H1 (cell line): ENCODE results near the gene FGF12. TPM values are rescaled to one million over a fixed set of nuclear protein-coding genes. Genes with fewer than 3 reads are reported as not detected.

Source experiments
- CTCF ChIA-PET: fragments of 300-600 bp; sonication (Branson Sonifier 250); formaldehyde crosslinking; loops from one replicate; lab custom pipeline; 2021; ENCODE audit not compliant: partially characterized antibody; lab: Charles Lee
- POLR2A ChIA-PET: fragments of 300-600 bp; sonication (Branson Sonifier 250); formaldehyde crosslinking; loops from one replicate; lab custom pipeline; 2021; ENCODE audit warnings: inconsistent platforms; ENCODE audit not compliant: partially characterized antibody; lab: Charles Lee
- DNase-seq, 2 experiments: peaks; one replicate each; pipeline versions ENCODE4 v3.0.0 to v3.0.0-alpha.2; 2010 to 2022; ENCODE audit warnings: low spot score in 2 of 2, low read depth in 1 of 2, mixed read lengths in 1 of 2
- FAIRE-seq: peaks from 2 replicates; lab custom pipeline; 2011; peaks lifted over from hg19 to GRCh38; lab: Jason Lieb, UNC
- H2AFZ ChIP-seq: 2 replicates; pipeline ENCODE4 v1.8.1; 2012; ENCODE audit warnings: low read length, inconsistent platforms
- H2AK5ac ChIP-seq: 2 replicates; pipeline ENCODE4 v1.6.1; 2013; ENCODE audit warnings: low read depth, low read length
- H2BK120ac ChIP-seq: replicated peaks from 2 replicates; pipeline ENCODE3; 2013; ENCODE audit warnings: low read depth, low read length, inconsistent platforms
- H2BK12ac ChIP-seq: 2 replicates; pipeline ENCODE4 v1.6.1; 2013; ENCODE audit warnings: low read depth, low read length
- H2BK15ac ChIP-seq: 2 replicates; pipeline ENCODE4 v1.6.1; 2013; ENCODE audit warnings: low read length
- H2BK20ac ChIP-seq: 2 replicates; pipeline ENCODE4 v1.6.1; 2013; ENCODE audit warnings: low read length
- H2BK5ac ChIP-seq: 2 replicates; pipeline ENCODE4 v1.6.1; 2013; ENCODE audit warnings: low read depth, low read length
- H3K14ac ChIP-seq: 2 replicates; pipeline ENCODE4 v1.6.1; 2013; ENCODE audit warnings: inconsistent platforms; ENCODE audit not compliant: insufficient read length
- H3K18ac ChIP-seq: 2 replicates; pipeline ENCODE4 v1.6.1; 2013; ENCODE audit warnings: low read length; ENCODE audit errors: extremely low read depth
- H3K23ac ChIP-seq: 2 replicates; pipeline ENCODE4 v1.6.1; 2013; ENCODE audit warnings: inconsistent platforms; ENCODE audit not compliant: insufficient read length
- H3K23me2 ChIP-seq: 2 replicates; pipeline ENCODE4 v1.6.1; 2013; ENCODE audit warnings: low read depth, low read length
- H3K27ac ChIP-seq: 2 replicates; pipeline ENCODE4 v1.6.1; 2011; ENCODE audit warnings: low read depth, low read length, inconsistent platforms
- H3K27me3 ChIP-seq, 4 experiments: replicated peaks in 1 of 4; 1 replicate in 1 of 4; 2 replicates in 3 of 4; pipeline versions ENCODE4 v1.6.1 to v1.8.1; 2011 to 2013; ENCODE audit warnings: low read length in 3 of 4, mild to moderate bottlenecking in 3 of 4, inconsistent platforms in 2 of 4, mixed read lengths in 2 of 4, moderate library complexity in 1 of 4; ENCODE audit not compliant: control insufficient read depth in 3 of 4, insufficient read depth in 3 of 4; ENCODE audit errors: extremely low read depth in 1 of 4
- H3K36me3 ChIP-seq, 4 experiments: 2 replicates each; pipeline versions ENCODE4 v1.6.1 to v1.8.1; 2011 to 2013; ENCODE audit warnings: mild to moderate bottlenecking in 4 of 4, low read length in 3 of 4, moderate library complexity in 2 of 4, control low read depth in 1 of 4, inconsistent platforms in 1 of 4; ENCODE audit not compliant: insufficient read depth in 4 of 4, control insufficient read depth in 2 of 4
- H3K4ac ChIP-seq: replicated peaks from 2 replicates; pipeline ENCODE3; 2013; ENCODE audit warnings: low read length, low read depth, mixed read lengths, inconsistent platforms; ENCODE audit not compliant: insufficient read length
- H3K4me1 ChIP-seq, 4 experiments: replicated peaks in 1 of 4; 1 replicate in 1 of 4; 2 replicates in 3 of 4; pipeline versions ENCODE4 v1.6.1 to v1.8.1; 2011 to 2013; ENCODE audit warnings: low read length in 3 of 4, inconsistent platforms in 2 of 4, mixed read lengths in 1 of 4; ENCODE audit not compliant: insufficient read depth in 4 of 4, control insufficient read depth in 3 of 4
- H3K4me2 ChIP-seq, 2 experiments: 2 replicates each; pipeline versions ENCODE4 v1.6.1 to v1.8.1; 2011 to 2013; ENCODE audit warnings: low read depth in 2 of 2, low read length in 2 of 2, control low read depth in 1 of 2, inconsistent platforms in 1 of 2, mild to moderate bottlenecking in 1 of 2; ENCODE audit not compliant: insufficient read depth in 1 of 2
- H3K4me3 ChIP-seq, 4 experiments: fragments of 200-600, 300-600 bp in 1 of 4; sonication (generic), shearing (Covaris generic), sonication (Bioruptor Twin) in 1 of 4; 2 replicates each; pipeline versions ENCODE4 v1.5.1 to v1.8.1; 2011 to 2016; ENCODE audit warnings: low read length in 4 of 4, low read depth in 3 of 4, control low read depth in 2 of 4, inconsistent platforms in 2 of 4, mild to moderate bottlenecking in 2 of 4, mixed read lengths in 1 of 4, moderate library complexity in 1 of 4; ENCODE audit not compliant: insufficient read depth in 2 of 4; ENCODE audit errors: extremely low read depth in 1 of 4
- H3K56ac ChIP-seq: replicated peaks from 2 replicates; pipeline ENCODE3; 2013; ENCODE audit warnings: low read depth, mild to moderate bottlenecking, mixed read lengths, low read length, inconsistent platforms; ENCODE audit not compliant: insufficient read length
- H3K79me1 ChIP-seq: 2 replicates; pipeline ENCODE4 v1.6.1; 2013; ENCODE audit warnings: low read depth, low read length, control low read depth
- H3K79me2 ChIP-seq, 2 experiments: 2 replicates each; pipeline versions ENCODE4 v1.6.1 to v1.8.1; 2012 to 2013; ENCODE audit warnings: low read length in 2 of 2, mild to moderate bottlenecking in 2 of 2, inconsistent platforms in 1 of 2; ENCODE audit not compliant: insufficient read depth in 2 of 2, control insufficient read depth in 1 of 2
- H3K9ac ChIP-seq, 4 experiments: replicated peaks in 1 of 4; 1 replicate in 1 of 4; 2 replicates in 3 of 4; pipeline versions ENCODE4 v1.6.1 to v1.8.1; 2011 to 2013; ENCODE audit warnings: low read depth in 3 of 4, low read length in 3 of 4, control low read depth in 2 of 4, mild to moderate bottlenecking in 2 of 4, moderate library complexity in 2 of 4, inconsistent platforms in 1 of 4; ENCODE audit errors: extremely low read depth in 1 of 4
- H3K9me3 ChIP-seq, 2 experiments: 2 replicates each; pipeline versions ENCODE4 v1.6.1 to v1.8.1; 2012 to 2013; ENCODE audit warnings: mild to moderate bottlenecking in 2 of 2, moderate library complexity in 2 of 2, control low read depth in 1 of 2, inconsistent platforms in 1 of 2, low read depth in 1 of 2, low read length in 1 of 2, mixed read lengths in 1 of 2; ENCODE audit not compliant: insufficient read depth in 2 of 2
- H4K20me1 ChIP-seq, 2 experiments: replicated peaks in 1 of 2; 2 replicates each; pipeline versions ENCODE3 to v1.8.1; 2011 to 2013; ENCODE audit warnings: inconsistent platforms in 2 of 2, low read length in 2 of 2, mild to moderate bottlenecking in 1 of 2; ENCODE audit not compliant: insufficient read depth in 2 of 2, control insufficient read depth in 1 of 2
- H4K5ac ChIP-seq: 2 replicates; pipeline ENCODE4 v1.6.1; 2013; ENCODE audit warnings: low read length, low read depth, mixed read lengths, inconsistent platforms; ENCODE audit not compliant: insufficient read length
- H4K8ac ChIP-seq: 2 replicates; pipeline ENCODE4 v1.8.0; 2013; ENCODE audit warnings: mild to moderate bottlenecking, moderate library complexity, low read length, inconsistent platforms; ENCODE audit not compliant: insufficient read depth; ENCODE audit errors: extremely low read depth
- H4K91ac ChIP-seq: replicated peaks from 2 replicates; pipeline ENCODE3; 2013; ENCODE audit warnings: low read length, mixed read lengths, inconsistent platforms; ENCODE audit not compliant: insufficient read length
- CBX5 ChIP-seq: fragments of 300-800, 300-1000 bp; sonication (generic); IDR thresholded peaks from 2 replicates; pipeline ENCODE4 v1.7.1; 2016; ENCODE audit warnings: antibody characterized with exemption, low read length, low read depth
- NRF1 ChIP-seq: IDR thresholded peaks from 2 replicates; pipeline ENCODE4 v1.6.1; 2011; ENCODE audit warnings: mild to moderate bottlenecking, low read depth, low read length, improper control_type of control experiment
- PHF8 ChIP-seq: fragments of 200-600 bp; sonication (generic); conservative IDR thresholded peaks from 2 replicates; pipeline ENCODE4 v1.7.1; 2012; ENCODE audit warnings: low read depth, mild to moderate bottlenecking, inconsistent platforms, low read length, moderate library complexity
- SAP30 ChIP-seq: fragments of 300-600 bp; sonication (generic); IDR thresholded peaks from 2 replicates; pipeline ENCODE4 v1.7.1; 2012; ENCODE audit warnings: low read length, moderate library complexity, mild to moderate bottlenecking, inconsistent platforms; ENCODE audit not compliant: insufficient read depth, insufficient replicate concordance
- SIN3A ChIP-seq, 2 experiments: IDR thresholded peaks in 1 of 2; conservative IDR thresholded peaks in 1 of 2; 2 replicates each; pipeline ENCODE4 v1.6.1; 2011 to 2012; ENCODE audit warnings: low read length in 2 of 2, improper control_type of control experiment in 1 of 2, low read depth in 1 of 2, mild to moderate bottlenecking in 1 of 2
- TEAD4 ChIP-seq: IDR thresholded peaks from 2 replicates; pipeline ENCODE4 v1.6.1; 2012; ENCODE audit warnings: low read depth, low read length, inconsistent platforms, mixed read lengths
- WGBS, 2 experiments: shearing (Covaris generic) in 1 of 2; methylation state at CpG; one replicate each; pipeline versions ENCODE4 v1.1.6 to v1.1.7; 2013 to 2015; ENCODE audit warnings: low lambda C conversion rate in 2 of 2, mixed read lengths in 2 of 2, inconsistent platforms in 1 of 2, low coverage in 1 of 2, missing lambda C conversion rate in 1 of 2; ENCODE audit not compliant: insufficient replicate concordance in 2 of 2, insufficient coverage in 1 of 2, insufficient read length in 1 of 2; ENCODE audit errors: extremely low coverage in 1 of 2, missing lambda C conversion rate in 1 of 2; 5-methylcytosine and 5-hydroxymethylcytosine counted together
- long read RNA-seq, 2 experiments: library from RNA in 1 of 2; library from capped mRNA in 1 of 2; stranded (forward); transcript quantifications; one replicate each; pipeline ENCODE4 v2.0.0, GENCODE V29; 2021; ENCODE audit warnings: inconsistent platforms in 1 of 2
- polyA minus RNA-seq, 3 experiments: library from RNA; depleted of rRNA, polyadenylated mRNA; stranded (reverse); fragments of >200 nt; gene quantifications; 1 replicate in 2 of 3; 2 replicates in 1 of 3; pipeline ENCODE4 v1.2.3, GENCODE V29; 2011
- polyA plus RNA-seq, 7 experiments: library from polyadenylated mRNA; depleted of rRNA in 3 of 7; stranded (reverse) in 5 of 7; unstranded in 2 of 7; fragments of >200 nt in 5 of 7; fragments of 200-250 nt in 2 of 7; gene quantifications; 1 replicate in 5 of 7; 2 replicates in 1 of 7; 4 replicates in 1 of 7; pipeline versions ENCODE4 v1.2.1 to v1.2.3, GENCODE V29; 2011 to 2013; ENCODE audit warnings: missing spikeins in 2 of 7, mixed read lengths in 2 of 7
- total RNA-seq: library from RNA; stranded (reverse); fragmentation: NEBNext Ultra II Directional; extraction: Animal tissue kit (Norgen Biotek cat#: 25700); gene quantifications from 2 replicates; pipeline ENCODE4 v1.2.1, GENCODE V29; 2021
- TF ChIP-seq, protein P1 (sequence below): IDR thresholded peaks from 2 replicates; pipeline ENCODE4 v1.6.1; 2012; ENCODE audit warnings: inconsistent platforms

The FGF12 gene
- 13.6 and 16.6 TPM in 2 replicates for total RNA-seq
- polyA plus RNA-seq (2011; rRNA removed): 3.0 and 4.1 TPM in 2 replicates
- polyA plus RNA-seq (2011; cell fraction: cytosol; rRNA removed): 4.3 TPM
- 6.0 TPM for polyA plus RNA-seq (2011; cell fraction: nucleus; rRNA removed)
- 6.5 to 11.1 TPM (median 10.2 TPM) in 4 replicates for polyA plus RNA-seq (2012, experiment 1 of 2)
- polyA plus RNA-seq (2012, experiment 2 of 2): 6.1 TPM
- polyA plus RNA-seq (2013, experiment 1 of 2): 21.4 TPM
- 19.4 TPM for polyA plus RNA-seq (2013, experiment 2 of 2)
- 13.2 and 18.9 TPM in 2 replicates for polyA minus RNA-seq (2011; rRNA and poly(A)+ RNA removed)
- 6.5 TPM for polyA minus RNA-seq (2011; cell fraction: cytosol; rRNA and poly(A)+ RNA removed)
- polyA minus RNA-seq (2011; cell fraction: nucleus; rRNA and poly(A)+ RNA removed): 28.4 TPM
- long read RNA-seq, experiment 1, partial matches to known transcripts: 2 of 12 reads
- long read RNA-seq, experiment 1, other reads (novel, unspliced or antisense): 8 of 12 reads
- long read RNA-seq, experiment 2, partial matches to known transcripts: 0 of 2 reads
- long read RNA-seq, experiment 2, other reads (novel, unspliced or antisense): 2 of 2 reads

DNA sequence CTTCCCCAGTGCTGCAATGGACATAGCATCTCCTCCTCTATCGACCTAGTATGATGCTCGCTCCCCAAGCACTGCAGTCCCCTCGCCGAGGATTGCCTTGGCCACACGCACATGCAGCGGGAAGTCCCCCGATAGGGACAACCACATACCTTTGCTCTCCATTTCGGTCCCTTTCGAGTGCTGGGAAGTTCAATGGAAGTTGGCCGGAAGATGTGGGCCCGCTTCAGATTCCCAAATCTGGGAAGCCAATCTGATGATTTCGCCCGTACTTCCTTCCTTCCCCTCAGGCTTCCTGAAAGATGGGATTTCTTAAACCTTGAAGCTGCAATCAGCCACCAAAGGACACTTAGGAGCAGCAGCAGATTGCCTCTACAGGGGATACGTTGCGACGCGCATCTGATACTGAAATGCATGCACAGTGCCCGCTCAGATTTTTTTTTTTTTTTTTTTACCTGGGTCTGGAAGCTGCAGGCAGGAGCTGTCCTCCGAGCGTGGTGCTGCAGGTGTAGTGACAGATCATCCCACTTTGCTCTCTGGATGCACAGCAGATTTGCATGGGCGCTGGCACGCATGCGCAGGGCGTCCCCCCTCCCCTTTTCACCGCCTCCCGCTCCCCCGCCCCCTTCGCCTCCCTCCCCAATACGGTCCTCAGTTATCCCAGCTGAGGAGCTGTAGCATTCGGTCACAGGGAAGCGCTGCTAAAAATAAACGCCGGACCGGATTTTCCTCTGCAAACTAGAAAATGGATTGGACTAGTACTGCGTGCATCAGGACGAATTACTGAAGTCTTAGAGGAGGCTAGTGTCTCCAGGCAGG lies at the start of gene FGF12:
Gene FGF12 (minus strand): TSS at position 510 of the 816 bp plus-strand sequence.
- Histone ChIP-seq H3K9me3 (no peaks in the 10 kb centered on the region), H4K20me1 (no peaks in the 10 kb centered on the region), H3K14ac (no peak within 1 kb of the TSS), H3K27ac (no peak within 1 kb of the TSS), H3K4me1 (peaks cover 0 to 6% (median 0%) of the 10 kb centered on the region in 4 experiments; a peak in 2 of 7 replicates), H4K91ac (peak within 1 kb of the TSS; percentile 30), H2BK15ac (no peak within 1 kb of the TSS), H2BK5ac (no peak within 1 kb of the TSS), H3K27me3 (no peaks in the 10 kb centered on the region), H3K9ac (peak within 1 kb of the TSS in 1 of 4 experiments; percentile 4; a peak in 1 of 7 replicates), H3K23me2 (peaks cover 9% of the 10 kb centered on the region; the same call in 1 of the 2 replicates), H2AFZ (peak within 1 kb of the TSS; percentile 99), H3K4me3 (peak within 1 kb of the TSS; percentile 48 to 67 (median 56); a peak in 7 of 8 replicates), H3K23ac (peak within 1 kb of the TSS; percentile 38), H3K4me2 (peak within 1 kb of the TSS; percentile 84 to 96), H2BK120ac (no peak within 1 kb of the TSS), H4K5ac (no peak within 1 kb of the TSS), H4K8ac (no peak within 1 kb of the TSS), H2BK12ac (no peak within 1 kb of the TSS), H2AK5ac (no peak within 1 kb of the TSS), H3K56ac (peak within 1 kb of the TSS; percentile 60), H3K79me1 (no peaks in the 10 kb centered on the region), H3K36me3 (no peaks in the 10 kb centered on the region), H3K18ac (no peak within 1 kb of the TSS), H3K4ac (no peak within 1 kb of the TSS), H3K79me2 (no peaks in the 10 kb centered on the region), H2BK20ac (no peak within 1 kb of the TSS; the same call in 1 of the 2 replicates)
- WGBS, 2 experiments: 6% methylated on average over 28 of the region's 36 CpGs; no CpG with 5 or more reads in 1 of the 2 experiments
- FAIRE-seq: peak; percentile 74
- ChIA-PET CTCF (interaction anchor here (1.9 kb wide), 1 partner anchor 45 kb away, joined by 5 read pairs; no protein-coding TSS in a partner anchor), POLR2A (interaction anchor here (1.2 to 1.4 kb wide), 3 partner anchors 11 to 21 kb away, joined by 3 to 5 read pairs (median 4); no protein-coding TSS in a partner anchor)
- peak; percentile 88 to 94 for DNase-seq
- no peak for TF ChIP-seq CBX5
- TF ChIP-seq SAP30: peak; percentile 95
- TF ChIP-seq, protein P1, sequence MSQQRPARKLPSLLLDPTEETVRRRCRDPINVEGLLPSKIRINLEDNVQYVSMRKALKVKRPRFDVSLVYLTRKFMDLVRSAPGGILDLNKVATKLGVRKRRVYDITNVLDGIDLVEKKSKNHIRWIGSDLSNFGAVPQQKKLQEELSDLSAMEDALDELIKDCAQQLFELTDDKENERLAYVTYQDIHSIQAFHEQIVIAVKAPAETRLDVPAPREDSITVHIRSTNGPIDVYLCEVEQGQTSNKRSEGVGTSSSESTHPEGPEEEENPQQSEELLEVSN: peak; percentile 80
- peak; percentile 84 for TF ChIP-seq NRF1
- TF ChIP-seq SIN3A (conservative IDR thresholded peaks at IDR 0.05 in 1 of 2, IDR thresholded peaks at IDR 0.05 in 1 of 2; ENCODE audit: low read depth in 1 of 2, low read length in 2 of 2): peak; percentile 98 to 99
- TF ChIP-seq PHF8: no peak
- TF ChIP-seq TEAD4: 0 out of 2 replicates have a peak, but pooled peaks have one; percentile 9
